SU-DHL-6 (cell line): ENCODE measurements around the gene CACNA1B.

Experiments
- EZH2phosphoT487 ChIP-seq: fragments of 200-600 bp; sonication (generic), shearing (Covaris generic); conservative IDR thresholded peaks from 2 replicates; pipeline ENCODE4 v1.6.1; 2018; ENCODE audit warnings: mild to moderate bottlenecking, antibody characterized with exemption, low read length, moderate library complexity, mixed read lengths
- TF ChIP-seq, protein P1 (sequence below): fragments of 200-600 bp; sonication (generic); IDR thresholded peaks from one replicate; pipeline ENCODE4 v1.5.1; 2017; ENCODE audit warnings: antibody characterized with exemption, mild to moderate bottlenecking, low read length, moderate library complexity; ENCODE audit not compliant: insufficient read depth, poor library complexity, severe bottlenecking

DNA sequence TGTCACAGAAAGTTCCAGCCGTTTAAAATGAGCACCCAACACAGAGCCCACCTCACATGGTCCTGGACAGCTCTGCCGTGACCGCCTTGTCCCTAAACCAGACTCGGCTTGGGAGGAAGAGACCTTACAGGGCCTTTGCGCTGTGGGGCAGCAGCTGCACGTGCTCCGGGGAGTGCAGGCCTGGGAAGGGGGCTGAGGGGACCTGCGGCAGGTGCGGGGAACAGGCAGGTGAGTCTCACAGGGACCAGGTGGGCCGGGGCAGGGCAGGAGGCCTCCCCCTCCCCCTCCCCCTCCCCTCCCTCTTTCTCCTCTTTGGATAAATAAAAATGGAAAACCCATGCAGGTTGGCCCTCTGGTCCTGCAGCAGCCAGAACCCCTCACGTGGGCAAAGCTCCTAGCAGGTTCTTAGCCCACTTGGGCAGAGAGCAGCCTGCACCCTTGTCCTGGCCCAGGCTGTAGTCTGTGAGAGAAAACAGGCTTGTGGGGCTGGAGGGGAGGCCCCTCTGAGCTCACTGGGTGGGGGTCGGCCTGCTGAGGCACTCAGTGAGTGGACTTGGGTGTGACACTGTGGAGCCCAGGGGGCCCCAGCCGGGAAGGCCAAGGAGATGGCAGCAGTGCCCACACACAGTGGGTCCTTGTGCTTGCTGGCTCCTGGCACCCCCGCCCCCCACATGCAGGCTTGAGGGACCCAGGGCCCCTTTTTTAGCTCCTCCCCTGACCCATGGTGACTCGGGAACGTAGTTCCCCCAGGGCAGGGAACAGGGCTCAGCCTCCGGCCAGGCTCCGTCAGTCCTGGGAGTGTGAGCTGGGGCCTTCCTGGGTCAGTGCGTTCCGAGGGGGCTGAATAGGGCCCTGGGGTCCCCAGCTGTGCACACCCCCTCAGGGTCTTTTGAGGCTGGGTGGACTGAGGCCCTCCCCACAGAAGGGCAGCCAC lies 40.0 kb upstream of the CACNA1B start:
- TF ChIP-seq, protein P1, sequence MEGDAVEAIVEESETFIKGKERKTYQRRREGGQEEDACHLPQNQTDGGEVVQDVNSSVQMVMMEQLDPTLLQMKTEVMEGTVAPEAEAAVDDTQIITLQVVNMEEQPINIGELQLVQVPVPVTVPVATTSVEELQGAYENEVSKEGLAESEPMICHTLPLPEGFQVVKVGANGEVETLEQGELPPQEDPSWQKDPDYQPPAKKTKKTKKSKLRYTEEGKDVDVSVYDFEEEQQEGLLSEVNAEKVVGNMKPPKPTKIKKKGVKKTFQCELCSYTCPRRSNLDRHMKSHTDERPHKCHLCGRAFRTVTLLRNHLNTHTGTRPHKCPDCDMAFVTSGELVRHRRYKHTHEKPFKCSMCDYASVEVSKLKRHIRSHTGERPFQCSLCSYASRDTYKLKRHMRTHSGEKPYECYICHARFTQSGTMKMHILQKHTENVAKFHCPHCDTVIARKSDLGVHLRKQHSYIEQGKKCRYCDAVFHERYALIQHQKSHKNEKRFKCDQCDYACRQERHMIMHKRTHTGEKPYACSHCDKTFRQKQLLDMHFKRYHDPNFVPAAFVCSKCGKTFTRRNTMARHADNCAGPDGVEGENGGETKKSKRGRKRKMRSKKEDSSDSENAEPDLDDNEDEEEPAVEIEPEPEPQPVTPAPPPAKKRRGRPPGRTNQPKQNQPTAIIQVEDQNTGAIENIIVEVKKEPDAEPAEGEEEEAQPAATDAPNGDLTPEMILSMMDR = no peak
- TF ChIP-seq EZH2phosphoT487 = no peak
